GM21423 (cell line): ENCODE results near the gene ADAMTS13.

Source experiments
- ATAC-seq: cut with Tn5 transposase; IDR thresholded peaks from one replicate; pipeline ENCODE4 v1.9.1; 2021; ENCODE audit warnings: mild to moderate bottlenecking, moderate library complexity; ENCODE audit not compliant: unreplicated experiment

The ADAMTS13 gene

DNA sequence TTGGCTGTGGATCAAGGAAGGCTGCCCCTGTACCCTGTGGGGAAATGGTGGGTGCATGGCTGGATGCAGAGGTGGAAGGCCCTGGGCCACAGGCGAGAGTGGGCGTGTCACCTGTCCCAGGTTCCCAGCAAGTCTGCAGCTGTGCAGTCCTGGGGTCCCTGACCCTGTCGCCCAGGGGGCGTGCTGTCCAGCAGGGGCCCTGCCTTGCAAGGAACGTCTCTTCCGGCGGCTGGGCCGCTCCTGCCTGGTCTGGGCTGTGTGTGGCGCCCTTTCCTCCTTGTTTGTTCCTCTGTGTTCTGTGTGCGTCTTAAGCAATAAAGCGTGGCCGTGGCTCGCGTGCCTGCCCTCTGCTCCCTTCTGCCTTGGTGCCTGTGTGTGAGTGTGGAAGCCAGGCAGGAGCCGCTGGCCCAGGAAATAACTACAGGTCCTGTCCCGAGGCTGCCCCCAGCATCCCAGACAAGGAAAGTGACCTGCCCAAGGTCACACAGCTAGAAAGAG is 48.3 kb downstream of the ADAMTS13 start:
- ATAC-seq, result no peak

DNA sequence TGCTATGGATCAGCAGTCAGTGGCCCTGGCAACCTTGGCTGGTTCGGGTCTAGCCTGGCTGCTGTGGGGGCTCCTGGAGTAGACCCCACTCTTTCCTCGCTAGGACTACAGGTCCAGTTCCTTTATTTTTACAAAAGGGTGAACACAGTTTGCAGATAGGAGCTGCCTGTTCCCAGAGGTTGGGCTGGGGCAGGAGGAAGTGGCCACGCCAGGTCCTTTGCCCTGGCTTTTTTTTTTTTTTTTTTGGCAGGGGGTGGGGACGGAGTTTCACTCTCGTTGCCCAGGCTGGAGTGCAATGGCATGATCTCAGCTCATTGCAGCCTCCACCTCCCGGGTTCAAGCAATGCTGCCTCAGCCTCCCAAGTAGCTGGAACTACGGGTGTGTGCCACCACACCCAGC is 48.8 kb downstream of the ADAMTS13 start:
- no peak for ATAC-seq

DNA sequence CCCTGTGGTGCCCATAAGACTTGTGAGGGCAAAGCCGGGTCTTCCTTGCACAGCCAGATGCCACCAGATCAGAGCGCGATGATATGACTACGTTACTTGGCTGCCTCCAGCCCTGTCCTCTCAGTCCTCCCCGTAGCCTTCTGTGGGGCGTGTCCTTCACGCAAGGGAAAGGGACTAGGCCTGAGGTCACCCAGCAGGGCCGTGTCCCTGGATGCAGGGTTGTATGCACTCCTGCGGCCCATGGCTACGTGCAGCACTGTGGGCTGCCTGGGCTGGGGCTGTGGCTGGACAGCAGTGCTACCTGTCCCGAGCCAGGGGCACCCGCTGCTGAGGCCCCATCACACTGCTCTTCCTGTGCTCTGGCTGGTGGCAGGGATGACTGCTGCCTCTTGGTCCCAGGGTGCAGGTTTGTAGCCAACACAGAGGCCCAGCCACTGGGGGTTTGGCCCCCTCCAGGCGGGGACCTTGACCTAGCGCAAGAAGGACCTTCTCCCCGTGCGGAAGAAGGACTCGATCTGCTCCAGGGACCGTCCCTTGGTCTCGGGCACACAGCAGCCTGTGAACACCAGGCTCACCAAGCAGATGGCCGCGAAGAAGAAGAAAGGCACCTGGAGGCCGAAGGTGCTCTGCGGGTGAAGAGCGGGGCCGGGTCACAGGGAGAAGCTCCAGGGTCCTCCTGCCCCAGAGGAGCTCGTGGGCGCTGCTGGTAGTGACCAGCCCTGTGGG is 49.5 kb downstream of the ADAMTS13 start:
- ATAC-seq, result no peak

DNA sequence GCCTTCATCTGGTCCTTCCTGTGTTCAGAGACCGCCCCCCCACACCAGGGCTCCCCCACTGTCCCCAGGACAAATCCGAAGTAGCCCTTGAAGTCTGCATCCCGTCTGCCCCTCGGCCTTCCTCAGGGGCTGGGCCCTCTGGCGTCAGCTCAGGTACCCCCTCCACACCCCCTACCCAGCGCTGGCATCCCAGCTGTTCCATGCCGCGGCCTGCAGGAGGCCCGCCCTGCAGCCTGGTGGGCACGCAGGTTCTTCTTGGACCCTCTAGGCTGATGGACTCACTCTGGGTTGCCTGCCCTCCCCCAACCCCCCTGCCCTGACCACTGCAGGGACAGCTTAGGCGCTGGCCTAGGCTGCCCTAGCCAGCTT is 50.1 kb downstream of the ADAMTS13 start:
- no peak for ATAC-seq

DNA sequence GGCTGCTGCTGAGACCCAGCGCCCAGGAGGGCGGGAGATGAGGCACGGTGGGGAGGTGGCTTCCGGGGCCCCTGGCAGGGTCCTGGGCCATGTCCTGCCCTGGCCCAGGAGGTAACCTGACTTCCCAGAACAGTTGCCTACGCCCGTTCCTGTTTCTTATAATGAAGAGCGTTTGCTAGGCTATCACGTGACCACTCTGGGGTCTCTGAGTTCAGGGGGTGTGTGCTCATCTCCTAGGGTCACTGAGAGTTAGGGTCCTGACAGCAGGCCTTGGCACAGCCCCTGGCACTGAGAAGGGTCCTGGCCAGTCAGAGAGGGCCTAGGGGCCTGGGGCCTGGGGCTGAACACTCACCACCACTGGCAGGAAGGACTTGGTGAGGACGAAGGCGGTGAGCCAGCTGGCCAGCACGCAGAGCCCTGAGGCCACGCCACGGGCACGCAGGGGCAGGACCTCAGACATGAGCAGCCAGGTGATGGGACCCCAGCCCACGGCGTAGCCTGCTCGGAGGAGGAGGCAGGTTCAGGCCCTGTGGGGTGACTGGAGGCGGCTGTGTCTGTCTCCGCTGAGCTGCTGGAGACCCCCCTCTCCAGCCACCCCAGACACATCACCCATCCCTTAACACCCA is 50.7 kb downstream of the ADAMTS13 start:
- no peak for ATAC-seq

DNA sequence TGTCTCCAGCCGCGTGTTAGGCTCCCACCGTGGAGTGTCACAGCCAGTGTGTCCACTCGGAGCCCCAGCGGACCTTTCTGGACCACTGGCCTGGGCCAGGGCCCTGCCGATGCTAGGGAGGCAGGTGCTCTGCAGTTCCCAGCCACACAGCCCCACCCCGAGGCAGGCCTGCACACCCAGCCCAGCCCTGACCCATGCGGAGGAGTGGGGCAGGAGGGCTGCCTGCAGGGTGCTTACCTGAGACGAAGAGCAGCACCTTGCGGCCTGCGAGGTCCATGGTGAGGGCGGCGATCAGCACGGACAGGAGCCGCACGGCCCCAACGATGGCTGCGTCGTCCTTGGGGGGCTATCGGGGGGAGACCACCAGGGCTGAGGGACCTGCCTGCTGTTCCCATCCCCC is 51.6 kb downstream of the ADAMTS13 start:
- ATAC-seq, result no peak

DNA sequence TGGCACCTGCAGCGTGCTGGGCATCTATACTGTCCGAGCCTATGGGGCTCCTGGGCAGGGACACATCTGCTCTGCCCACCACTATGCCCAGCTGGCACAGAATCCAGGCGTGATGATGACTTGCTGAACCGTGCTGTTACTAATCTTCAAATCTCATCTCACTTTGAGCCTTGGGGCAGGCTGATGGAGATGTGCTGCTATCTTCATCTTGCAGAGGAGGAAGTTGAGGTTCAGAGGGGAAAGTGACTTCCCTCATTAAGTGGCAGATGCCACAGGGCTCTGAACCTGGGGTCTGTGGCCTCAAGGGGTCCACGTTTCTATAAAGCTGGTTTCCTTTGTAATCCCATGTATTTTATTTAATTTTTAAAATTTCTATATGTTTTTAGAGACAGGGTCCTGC is 52.0 kb downstream of the ADAMTS13 start:
- no peak for ATAC-seq

DNA sequence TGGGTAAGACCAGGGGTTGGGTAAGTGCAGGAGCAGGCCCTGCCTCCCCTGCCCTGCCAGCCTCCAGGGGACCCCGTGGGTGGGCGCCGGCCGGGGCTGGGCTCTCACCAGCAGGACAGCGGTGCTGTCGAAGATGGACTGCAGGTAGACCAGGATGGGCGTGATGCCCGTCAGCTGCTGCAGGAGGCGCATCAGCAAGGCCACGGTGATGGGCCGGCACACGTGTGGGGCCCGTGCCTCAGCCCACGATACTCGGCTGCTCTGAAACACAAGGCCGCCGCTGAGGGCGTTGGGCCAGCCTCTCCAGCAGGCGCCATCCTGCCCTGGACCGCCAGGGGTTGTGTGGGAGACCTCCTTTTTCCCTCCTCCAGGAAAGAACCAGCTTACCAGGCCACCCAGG is 52.7 kb downstream of the ADAMTS13 start:
- ATAC-seq, result no peak

DNA sequence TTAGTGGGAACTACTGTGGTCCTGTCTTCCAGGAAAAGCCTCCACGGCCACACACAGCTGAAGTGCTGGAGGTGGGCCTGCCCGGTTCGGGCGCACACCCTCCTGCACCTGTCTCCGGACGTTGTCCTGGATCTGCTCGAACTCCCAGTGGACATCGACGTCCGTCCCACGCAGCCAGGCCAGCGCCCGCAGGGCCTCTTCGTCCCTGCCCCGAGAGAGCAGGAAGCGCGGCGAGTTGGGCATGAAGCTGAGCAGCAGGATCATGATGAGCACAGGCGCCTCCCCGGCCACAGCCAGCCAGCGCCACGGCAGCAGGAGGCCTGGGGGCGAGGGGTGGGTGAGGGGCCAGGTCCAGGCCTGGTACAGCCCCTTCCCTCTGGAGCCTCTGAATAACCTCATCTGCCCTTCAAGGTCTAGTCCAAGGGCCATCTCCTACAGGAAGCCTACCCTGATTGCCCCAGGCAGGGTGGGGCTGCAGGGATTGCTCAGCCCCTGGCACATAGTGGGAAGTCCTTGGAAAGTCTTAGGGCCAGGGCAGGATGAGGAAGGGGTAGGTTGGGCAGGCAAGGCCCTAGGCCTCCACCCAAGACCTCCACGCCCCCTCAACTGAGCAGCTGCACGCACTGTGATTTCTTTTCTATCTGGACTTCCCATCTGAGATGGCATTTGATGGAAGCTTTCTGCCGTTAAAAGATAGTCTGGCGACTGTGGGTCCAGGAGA is 53.3 kb downstream of the ADAMTS13 start:
- ATAC-seq, result no peak

DNA sequence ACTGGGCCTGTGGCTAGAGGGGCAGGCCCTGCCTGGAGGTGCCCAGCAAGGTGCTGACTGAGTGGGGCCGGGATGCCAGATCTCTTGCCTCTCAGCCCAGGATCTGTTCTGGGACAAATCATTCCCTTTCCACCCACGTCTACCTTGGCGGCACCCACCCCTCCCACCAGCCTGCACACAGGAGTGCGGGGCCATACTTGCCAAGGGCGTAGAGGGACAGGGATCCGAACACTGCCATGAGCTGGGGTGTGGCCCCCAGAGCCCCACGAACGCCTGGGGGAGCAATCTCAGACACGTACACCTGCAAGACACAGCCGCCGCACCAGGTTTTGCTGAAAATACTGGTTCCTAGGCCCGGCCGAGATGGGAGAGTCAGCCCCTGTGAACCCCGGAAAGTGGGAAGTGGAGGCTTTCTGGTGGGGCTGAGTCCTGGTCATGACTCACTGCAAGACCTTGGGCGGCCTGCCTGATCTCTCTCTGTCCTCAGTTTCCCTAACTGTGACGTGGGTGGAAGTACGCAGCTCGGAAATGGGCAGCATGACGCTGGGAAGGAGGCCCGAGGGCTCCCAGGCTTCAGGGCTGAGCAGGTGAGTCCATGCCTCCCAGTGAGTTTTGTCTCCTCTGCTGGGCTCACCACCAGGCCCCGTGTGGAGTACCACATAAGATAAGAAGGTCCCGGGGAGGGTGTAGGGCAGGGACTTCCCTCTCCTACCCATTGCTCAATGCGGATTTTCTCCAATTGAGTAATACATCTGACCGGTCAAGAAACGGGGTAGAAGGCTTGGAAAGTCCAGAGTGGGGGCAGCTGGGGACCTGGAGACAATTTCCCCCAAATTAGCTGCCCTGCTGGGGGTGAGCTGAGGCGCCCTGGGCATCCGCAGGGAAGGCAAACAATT is 54.1 kb downstream of the ADAMTS13 start:
- ATAC-seq, result no peak

DNA sequence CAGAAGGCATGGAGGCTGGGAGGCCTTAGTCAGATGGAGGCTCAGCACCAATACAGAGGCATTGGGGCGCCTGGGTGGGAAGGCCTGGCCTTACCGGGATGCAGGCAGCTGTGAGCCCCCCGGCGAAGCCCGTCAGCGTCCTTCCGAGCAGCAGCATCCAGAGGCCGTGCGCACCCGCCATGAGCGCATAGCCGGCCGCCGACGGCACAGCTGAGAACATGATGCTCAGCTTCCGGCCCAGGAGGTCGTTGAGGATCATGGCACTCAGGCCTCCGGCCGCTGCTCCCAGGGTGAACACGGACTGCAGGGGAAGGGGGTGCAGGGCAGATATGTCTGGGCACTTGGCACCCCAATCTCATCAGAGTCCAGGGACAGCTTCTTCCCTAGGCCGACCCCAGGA is 54.8 kb downstream of the ADAMTS13 start:
- no peak for ATAC-seq

DNA sequence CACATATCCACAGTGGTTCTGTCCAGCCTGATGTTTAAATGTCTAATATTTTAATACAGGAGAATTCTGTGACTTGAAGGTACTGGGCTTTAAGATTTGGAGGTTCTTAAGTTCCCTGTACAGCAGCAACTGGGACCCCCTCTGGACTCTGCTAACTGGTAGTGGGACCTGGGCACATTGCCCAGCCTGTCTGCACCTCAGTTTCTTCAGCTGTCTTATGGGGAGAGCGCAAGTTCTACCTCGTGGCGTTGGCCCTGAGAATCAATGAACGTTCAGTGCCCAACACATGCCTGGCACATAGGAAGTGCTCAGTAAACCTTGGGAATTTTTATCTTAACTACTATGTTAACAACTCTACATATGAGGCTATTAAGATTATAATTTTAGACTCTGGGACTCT is 55.3 kb downstream of the ADAMTS13 start:
- ATAC-seq, result no peak

DNA sequence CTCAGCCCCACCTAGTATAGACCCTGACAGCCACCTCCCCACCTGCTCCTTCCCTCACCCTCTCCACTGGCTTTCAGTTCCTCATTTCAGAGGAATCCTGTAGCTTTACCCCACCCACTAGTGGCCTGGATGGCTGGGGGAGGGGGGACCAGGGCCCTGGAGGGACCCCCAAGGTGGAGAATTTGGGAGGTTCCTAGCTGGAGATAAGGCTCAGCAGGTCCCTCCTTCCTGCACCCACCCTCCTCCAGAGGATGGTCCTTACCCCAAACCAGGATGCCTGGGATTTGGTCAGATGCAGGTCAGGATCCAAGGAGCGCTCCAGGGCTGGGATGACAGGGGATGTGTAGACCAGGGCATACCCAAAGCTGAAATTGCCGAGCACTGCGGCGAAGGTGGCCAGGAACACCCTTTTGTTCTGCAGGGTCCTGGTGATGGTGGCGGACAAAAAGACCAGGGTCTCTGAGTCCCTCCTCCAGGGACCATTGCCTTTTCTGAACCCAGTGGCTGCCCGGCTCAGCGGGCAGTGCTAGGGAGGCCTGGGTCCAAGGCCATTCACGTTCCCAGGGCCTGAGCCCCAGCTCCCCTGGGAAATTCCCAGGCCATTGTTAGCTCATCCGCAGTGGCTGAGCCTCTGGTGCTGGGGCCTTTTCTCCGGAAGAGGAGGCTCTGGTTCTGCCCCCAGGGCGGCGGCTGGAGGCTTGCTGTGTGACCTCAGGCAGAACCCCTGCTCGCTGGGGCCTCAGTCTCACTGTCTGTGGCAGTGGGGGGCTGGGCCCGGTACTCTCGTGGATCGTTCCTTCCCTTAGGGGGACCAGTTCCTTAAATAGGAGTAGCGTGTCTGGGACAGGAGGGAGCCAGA is 56.1 kb downstream of the ADAMTS13 start:
- ATAC-seq, result peak; percentile 35

DNA sequence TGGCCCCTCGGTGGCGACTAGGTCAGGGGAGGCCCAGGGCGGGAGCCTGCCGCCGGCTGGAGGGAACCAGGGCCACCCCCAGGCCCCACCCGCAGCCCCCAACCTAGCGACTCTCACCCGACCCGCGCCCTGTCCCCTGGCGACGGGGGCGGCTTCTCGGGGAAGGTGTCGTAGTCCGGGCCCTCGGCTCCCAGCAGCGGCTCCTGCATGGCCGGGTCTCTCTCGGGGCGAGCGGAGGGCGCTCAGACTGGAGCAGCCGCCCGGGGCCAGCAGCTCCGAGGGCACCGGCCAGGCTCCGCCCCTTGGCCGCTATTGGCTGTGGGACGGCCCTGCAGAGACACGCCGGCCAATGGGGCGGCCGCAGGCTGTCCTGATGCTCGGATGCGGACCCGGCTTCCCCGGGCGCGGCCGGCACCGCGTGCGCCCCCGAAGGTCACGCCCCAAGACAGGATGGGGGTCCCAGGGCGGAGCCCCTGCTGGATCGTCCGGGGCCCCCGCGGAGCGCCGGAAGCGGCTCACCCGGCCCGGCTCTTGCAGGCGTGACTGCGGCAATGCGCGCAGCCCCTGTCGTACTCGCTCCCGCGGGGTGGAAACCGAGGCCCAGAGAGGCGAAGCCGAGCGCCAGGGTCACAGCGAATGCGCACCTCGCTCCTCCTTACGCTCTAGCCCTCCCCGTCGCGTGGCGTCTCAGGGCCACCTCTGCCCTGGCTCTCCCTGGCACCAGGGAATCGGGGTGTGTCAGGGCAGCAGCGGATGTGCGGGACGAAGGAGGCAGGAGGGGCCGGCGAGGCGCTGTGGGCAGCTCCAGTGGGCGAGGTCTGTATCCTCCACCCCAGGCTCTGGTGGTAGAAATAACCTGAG is 56.9 kb downstream of the ADAMTS13 start, which contains the start of gene SLC2A6:
TSS of gene SLC2A6 (minus strand) at position 249 of the 861 bp plus-strand sequence. CDS start at position 209, 40 bp downstream.
- peak; percentile 84 for ATAC-seq

DNA sequence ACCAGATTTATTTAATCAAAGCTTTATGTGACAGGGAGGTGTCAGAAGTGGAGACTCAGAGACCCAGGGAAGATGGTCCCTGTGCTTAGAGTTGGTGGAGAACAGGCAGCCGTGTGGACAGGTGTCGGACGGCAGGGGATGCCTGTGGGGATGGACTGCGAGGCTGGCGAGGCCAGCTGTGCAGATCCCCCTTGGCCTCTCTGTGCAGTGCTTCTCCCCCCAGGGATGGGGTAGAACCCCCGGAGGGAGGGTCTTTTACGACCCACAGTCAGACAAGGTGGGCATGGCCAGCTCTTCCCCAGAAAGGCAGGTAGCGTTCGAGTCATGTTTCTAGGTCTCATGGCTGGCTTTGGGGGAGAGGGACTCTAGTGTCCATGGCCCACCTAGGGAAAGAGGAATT is 61.4 kb downstream of the ADAMTS13 start:
- ATAC-seq, result no peak

DNA sequence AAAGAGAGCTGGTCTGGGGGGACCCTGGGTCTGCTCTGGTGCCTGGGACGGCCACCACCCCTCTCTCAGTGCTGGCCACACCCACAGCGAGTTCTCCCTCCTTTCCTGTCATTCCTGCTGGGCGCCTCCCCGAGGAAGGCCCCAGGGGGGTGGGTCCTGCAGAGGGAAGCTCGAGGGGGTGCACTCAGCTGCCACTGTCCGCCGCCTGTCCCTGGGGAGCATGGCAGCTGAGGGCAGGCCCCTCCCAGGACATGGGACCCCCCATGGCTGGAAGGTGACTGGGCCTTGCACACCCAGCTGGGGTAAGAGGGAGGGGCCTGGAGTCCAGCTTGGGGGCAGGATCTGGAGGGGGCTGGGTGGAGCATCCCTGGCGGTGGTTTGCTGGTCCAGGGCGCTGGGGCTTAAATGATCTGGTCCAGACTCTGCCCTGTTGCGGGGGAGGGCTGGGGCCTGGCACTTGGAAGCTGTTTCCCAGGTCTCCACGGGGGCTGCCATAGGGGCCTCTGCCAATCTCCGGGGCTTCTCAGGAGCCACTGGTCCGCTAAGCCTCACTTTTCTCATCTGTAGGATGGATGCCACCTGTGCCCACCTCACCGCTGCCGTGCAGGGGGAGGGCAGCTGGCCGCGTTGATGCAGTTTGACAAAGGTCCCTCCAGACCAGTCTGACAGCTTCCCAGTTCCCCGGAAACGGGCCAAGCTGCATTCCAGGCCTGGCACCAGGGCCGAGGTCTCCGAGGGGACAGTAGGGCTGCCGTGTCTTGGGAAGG is 62.7 kb downstream of the ADAMTS13 start:
- ATAC-seq, result no peak

DNA sequence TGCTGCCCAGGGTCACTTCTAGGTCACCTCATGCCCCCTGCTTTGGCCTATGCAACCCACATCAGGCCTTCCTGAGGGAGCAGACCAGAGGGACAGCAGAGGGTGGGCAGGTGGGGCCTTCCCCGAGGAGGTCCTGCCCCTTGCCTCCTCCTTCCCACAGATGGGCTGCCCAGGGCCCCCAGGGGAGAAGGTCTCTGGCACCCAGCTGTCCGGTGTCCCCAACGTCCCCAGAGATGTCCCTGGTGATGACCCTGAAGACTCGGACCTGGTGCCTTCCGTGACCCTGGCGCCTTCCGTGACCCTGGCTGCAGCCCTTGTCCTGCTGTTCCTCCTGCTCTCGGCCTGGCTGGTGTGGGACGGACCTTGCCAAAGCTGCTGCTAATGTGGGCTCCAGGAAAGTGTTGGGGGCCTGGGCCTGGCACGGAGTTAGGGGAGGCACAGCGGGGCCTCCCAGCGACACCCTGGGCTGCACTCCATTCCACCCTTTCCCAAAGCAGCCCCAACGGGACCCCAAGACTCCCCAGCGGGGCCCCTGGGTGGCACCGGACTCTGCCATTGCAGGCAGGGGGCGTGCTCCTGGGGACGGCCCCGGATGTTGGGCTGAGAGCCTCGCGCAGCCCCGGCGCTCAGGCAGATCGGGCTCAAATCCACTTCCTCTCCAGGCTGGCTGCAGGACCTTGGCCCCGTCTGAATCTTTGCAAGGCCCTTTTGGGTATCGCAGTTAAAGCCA is 63.5 kb downstream of the ADAMTS13 start:
- ATAC-seq, result peak; percentile 22

DNA sequence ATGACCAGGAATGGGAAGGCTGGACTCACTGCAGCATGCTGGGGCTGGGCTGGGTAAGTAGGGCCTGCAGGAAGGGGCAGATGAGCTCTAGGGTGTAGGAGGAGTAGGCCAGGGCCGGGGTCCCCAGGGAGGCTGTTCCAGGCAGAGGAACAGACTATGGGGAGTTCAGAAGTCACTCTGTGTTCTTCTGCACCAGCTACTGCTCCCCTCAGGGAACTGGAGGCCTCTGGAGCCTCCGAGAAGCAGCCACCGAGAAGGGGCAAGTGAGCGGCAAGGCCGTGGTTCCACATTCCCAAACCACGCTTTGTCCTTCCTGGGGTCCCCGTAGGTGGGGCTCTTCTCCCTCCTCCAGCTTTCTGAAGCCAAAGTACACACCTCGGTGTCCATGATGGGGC is 65.2 kb downstream of the ADAMTS13 start:
- no peak for ATAC-seq
